ENCODE results near the gene CSRP2.

DNA sequence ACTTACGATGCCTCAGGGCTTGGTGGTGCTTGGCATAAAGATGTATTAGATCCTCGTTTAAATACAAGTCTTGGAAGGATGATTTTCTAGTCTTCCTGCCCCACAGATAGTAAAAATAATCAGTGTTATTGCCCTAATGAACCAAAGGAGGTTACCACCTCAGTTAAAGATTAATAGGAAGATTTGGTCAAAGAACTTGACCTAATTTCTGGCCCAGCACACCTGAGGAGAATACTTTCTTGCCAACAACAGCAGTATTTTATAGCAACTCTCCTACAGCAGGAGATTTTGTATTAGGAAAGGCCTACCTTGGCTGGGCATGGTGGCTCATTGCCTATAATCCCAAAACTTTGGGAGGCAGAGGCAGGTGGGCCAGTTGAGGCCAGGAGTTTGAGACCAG is 31.6 kb downstream of the CSRP2 start:
- TF ChIP-seq YY1 (IDR thresholded peaks at IDR 0.05; ENCODE audit: low read depth) (no peak), CEBPB (IDR thresholded peaks at IDR 0.05) (no peak), RAD21 (IDR thresholded peaks at IDR 0.05; ENCODE audit: low read depth) (no peak), EP300 (IDR thresholded peaks at IDR 0.05; ENCODE audit: borderline replicate concordance) (no peak), ZBTB7A (IDR thresholded peaks at IDR 0.05; ENCODE audit: low read depth) (no peak), TEAD4 (IDR thresholded peaks at IDR 0.05) (no peak), NFIC (IDR thresholded peaks at IDR 0.05) (no peak), CREB1 (IDR thresholded peaks at IDR 0.05; ENCODE audit: low read depth) (no peak), TAF1 (IDR thresholded peaks at IDR 0.05; ENCODE audit: low read depth) (no peak)
- TF ChIP-seq, protein P1, sequence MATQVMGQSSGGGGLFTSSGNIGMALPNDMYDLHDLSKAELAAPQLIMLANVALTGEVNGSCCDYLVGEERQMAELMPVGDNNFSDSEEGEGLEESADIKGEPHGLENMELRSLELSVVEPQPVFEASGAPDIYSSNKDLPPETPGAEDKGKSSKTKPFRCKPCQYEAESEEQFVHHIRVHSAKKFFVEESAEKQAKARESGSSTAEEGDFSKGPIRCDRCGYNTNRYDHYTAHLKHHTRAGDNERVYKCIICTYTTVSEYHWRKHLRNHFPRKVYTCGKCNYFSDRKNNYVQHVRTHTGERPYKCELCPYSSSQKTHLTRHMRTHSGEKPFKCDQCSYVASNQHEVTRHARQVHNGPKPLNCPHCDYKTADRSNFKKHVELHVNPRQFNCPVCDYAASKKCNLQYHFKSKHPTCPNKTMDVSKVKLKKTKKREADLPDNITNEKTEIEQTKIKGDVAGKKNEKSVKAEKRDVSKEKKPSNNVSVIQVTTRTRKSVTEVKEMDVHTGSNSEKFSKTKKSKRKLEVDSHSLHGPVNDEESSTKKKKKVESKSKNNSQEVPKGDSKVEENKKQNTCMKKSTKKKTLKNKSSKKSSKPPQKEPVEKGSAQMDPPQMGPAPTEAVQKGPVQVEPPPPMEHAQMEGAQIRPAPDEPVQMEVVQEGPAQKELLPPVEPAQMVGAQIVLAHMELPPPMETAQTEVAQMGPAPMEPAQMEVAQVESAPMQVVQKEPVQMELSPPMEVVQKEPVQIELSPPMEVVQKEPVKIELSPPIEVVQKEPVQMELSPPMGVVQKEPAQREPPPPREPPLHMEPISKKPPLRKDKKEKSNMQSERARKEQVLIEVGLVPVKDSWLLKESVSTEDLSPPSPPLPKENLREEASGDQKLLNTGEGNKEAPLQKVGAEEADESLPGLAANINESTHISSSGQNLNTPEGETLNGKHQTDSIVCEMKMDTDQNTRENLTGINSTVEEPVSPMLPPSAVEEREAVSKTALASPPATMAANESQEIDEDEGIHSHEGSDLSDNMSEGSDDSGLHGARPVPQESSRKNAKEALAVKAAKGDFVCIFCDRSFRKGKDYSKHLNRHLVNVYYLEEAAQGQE (IDR thresholded peaks at IDR 0.05; ENCODE audit: low read depth), result no peak

Measured in Ishikawa (cell line).